ENCODE data around the gene SMIM38. TPM values are rescaled to one million over a fixed set of nuclear protein-coding genes. Genes with fewer than 3 reads are reported as not detected.
A peak's percentile ranks its signal among the peaks of the same experiment; 100 is the strongest.

The SMIM38 gene
- total RNA-seq, 1 donor from 2014 or later: not detected

- DNase-seq: no peak
- Histone ChIP-seq H3K36me3 (no peaks in the 10 kb centered on the region), H3K27me3 (ENCODE audit: low read depth) (no peaks in the 10 kb centered on the region), H3K4me3 (no peak overlapping the region), H3K9me3 (replicated peaks) (peaks cover 15% of the 10 kb centered on the region), H3K27ac (replicated peaks) (no peak overlapping the region), H3K4me1 (peaks cover 37% of the 10 kb centered on the region)
- intact Hi-C loops (cut with micrococcal nuclease): no loop called here
- no peak for TF ChIP-seq CTCF (IDR thresholded peaks at IDR 0.05; ENCODE audit: borderline replicate concordance)
These were observed 9.1 kb downstream of the SMIM38 start for GRCh38 chr11:69164824-69165223.

GRCh38 chr11:69165775-69166174 lies 10.0 kb downstream of the SMIM38 start:
- H3K9me3 ChIP-seq (replicated peaks): peaks cover 15% of the 10 kb centered on the region
- no peaks in the 10 kb centered on the region for H3K27me3 ChIP-seq (ENCODE audit: low read depth)
- no peak for TF ChIP-seq CTCF (IDR thresholded peaks at IDR 0.05; ENCODE audit: borderline replicate concordance)
- H3K4me3 ChIP-seq: no peak overlapping the region
- intact Hi-C loops (cut with micrococcal nuclease): no loop called here
- no peak overlapping the region for H3K27ac ChIP-seq (replicated peaks)
- peaks cover 28% of the 10 kb centered on the region for H3K4me1 ChIP-seq
- no peak for DNase-seq
- no peaks in the 10 kb centered on the region for H3K36me3 ChIP-seq

- H3K27ac ChIP-seq (replicated peaks): peak overlapping the region; percentile 31
- H3K4me1 ChIP-seq: peaks cover 21% of the 10 kb centered on the region
- TF ChIP-seq CTCF (IDR thresholded peaks at IDR 0.05; ENCODE audit: borderline replicate concordance): no peak
- H3K36me3 ChIP-seq: no peaks in the 10 kb centered on the region
- DNase-seq: peak; percentile 30
- peak overlapping the region; percentile 2 for H3K4me3 ChIP-seq
- intact Hi-C loops (cut with micrococcal nuclease): no loop called here
- peaks cover 15% of the 10 kb centered on the region for H3K9me3 ChIP-seq (replicated peaks)
- no peaks in the 10 kb centered on the region for H3K27me3 ChIP-seq (ENCODE audit: low read depth)
These were observed 10.7 kb downstream of the SMIM38 start for GRCh38 chr11:69166218-69167115.

GRCh38 chr11:69167130-69167915 lies 11.6 kb downstream of the SMIM38 start:
- Histone ChIP-seq H3K4me1 (peaks cover 16% of the 10 kb centered on the region), H3K27ac (replicated peaks) (no peak overlapping the region), H3K9me3 (replicated peaks) (peaks cover 15% of the 10 kb centered on the region), H3K36me3 (no peaks in the 10 kb centered on the region), H3K27me3 (ENCODE audit: low read depth) (no peaks in the 10 kb centered on the region), H3K4me3 (no peak overlapping the region)
- intact Hi-C loops (cut with micrococcal nuclease): no loop called here
- TF ChIP-seq CTCF (IDR thresholded peaks at IDR 0.05; ENCODE audit: borderline replicate concordance): no peak
- DNase-seq: no peak

GRCh38 chr11:69167916-69168691 lies 12.4 kb downstream of the SMIM38 start:
- Histone ChIP-seq H3K27me3 (ENCODE audit: low read depth) (no peaks in the 10 kb centered on the region), H3K4me3 (no peak overlapping the region), H3K4me1 (peaks cover 16% of the 10 kb centered on the region), H3K27ac (replicated peaks) (no peak overlapping the region), H3K36me3 (no peaks in the 10 kb centered on the region), H3K9me3 (replicated peaks) (peaks cover 11% of the 10 kb centered on the region)
- DNase-seq: no peak
- intact Hi-C loops (cut with micrococcal nuclease): no loop called here
- no peak for TF ChIP-seq CTCF (IDR thresholded peaks at IDR 0.05; ENCODE audit: borderline replicate concordance)

Data from left ventricle myocardium inferior (tissue), 1 donor.